Psoas muscle (tissue), 8 donors: ENCODE data around the gene LEFTY1. TPM values are rescaled to one million over a fixed set of nuclear protein-coding genes. Genes with fewer than 3 reads are reported as not detected.
A peak's percentile ranks its signal among the peaks of the same experiment; 100 is the strongest.

Source experiments
- ATAC-seq, 4 donors: fragments of 200-7000 bp; cut with Tn5 transposase; one replicate each; pipeline ENCODE4 v1.9.1; 2020; ENCODE audit warnings: moderate library complexity in 3 of 4, mild to moderate bottlenecking in 2 of 4
- DNase-seq, 2 donors: peaks; one replicate each; pipeline ENCODE4 v3.0.0-alpha.2; 2020
- H3K27ac ChIP-seq: fragments of 200-600 bp; one replicate; pipeline ENCODE4 v1.8.0; 2022
- H3K27me3 ChIP-seq, 3 donors: fragments of 200-600 bp in 1 of 3; one replicate each; pipeline versions ENCODE4 v1.6.1 to v1.8.0; 2013 to 2022; ENCODE audit warnings: low read length in 2 of 3, mild to moderate bottlenecking in 2 of 3, moderate library complexity in 1 of 3; ENCODE audit not compliant: insufficient read depth in 3 of 3
- H3K36me3 ChIP-seq, 2 donors: fragments of 200-600 bp in 1 of 2; one replicate each; pipeline versions ENCODE4 v1.6.1 to v1.8.0; 2013 to 2022; ENCODE audit warnings: low read depth in 1 of 2, mild to moderate bottlenecking in 1 of 2, moderate library complexity in 1 of 2; ENCODE audit not compliant: insufficient read depth in 1 of 2
- H3K4me1 ChIP-seq: fragments of 200-600 bp; one replicate; pipeline ENCODE4 v1.8.0; 2022
- H3K4me3 ChIP-seq: fragments of 200-600 bp; one replicate; pipeline ENCODE4 v1.8.0; 2022; ENCODE audit warnings: mild to moderate bottlenecking
- H3K9me3 ChIP-seq: fragments of 200-600 bp; one replicate; pipeline ENCODE4 v1.8.0; 2022
- WGBS, 3 donors: extraction: QIAGEN DNeasy Blood & Tissue Kit; methylation state at CpG; one replicate each; pipeline versions ENCODE4 v1.1.6 to v1.1.7; 2013; 5-methylcytosine and 5-hydroxymethylcytosine counted together
- intact Hi-C, 2 donors: fragments of 100-400 bp; cut with DNase I; formaldehyde crosslinking; loops; one replicate each; pipeline versions ENCODE4 v1.11.0 to v1.14.2; 2022
- polyA plus RNA-seq, 3 donors: library from polyadenylated mRNA; stranded (reverse); fragments of 200-250 nt; gene quantifications; one replicate each; pipeline ENCODE4 v1.2.3, GENCODE V29; 2013
- total RNA-seq, 4 donors: library from RNA; stranded (reverse); fragmentation: NEBNext Ultra II Directional in 2 of 4; extraction: Animal tissue kit (Norgen Biotek cat#: 25700) in 2 of 4; gene quantifications; one replicate each; pipeline versions ENCODE4 v1.2.1 to v1.2.4, GENCODE V29; 2021 to 2023
- TF ChIP-seq, protein P1 (sequence below): fragments of 200-600 bp; IDR thresholded peaks from one replicate; pipeline ENCODE4 v1.8.0; 2022; ENCODE audit warnings: antibody characterized with exemption
- donor health status: healthy with polysubstance abuse.
- donor health status: DM: no; HTN: no; CAD: no; lungs with moderate emphysema.
- donor health status: Bipolar disorder and iron deficiency.
- donor health status: healthy.
- donor health status: DM: yes; HTN: yes; CAD: no.
- donor health status: DM: no; HTN: no; CAD: no.
- donor health status: DM: no; HTN: no; CAD: no.
- donor health status: DM: yes; HTN: yes; CAD: no.

Gene LEFTY1
- total and polyA plus RNA-seq, 7 donors, result 0.08 to 0.26 (median 0.13) TPM; not detected in 4

- 79 to 91% (median 80%) methylated on average over 23 of the region's 23 CpGs for WGBS, 3 donors
- no peak overlapping the region for H3K4me3 ChIP-seq
- intact Hi-C loops, result loop anchor here (5.0 kb wide), 1 partner anchor 40 kb away; the partner anchor contains the start of gene TMEM63A (in 2 of the 2)
- no peaks in the 10 kb centered on the region for H3K9me3 ChIP-seq
- peaks cover 5 to 49% of the 10 kb centered on the region in 2 donors for H3K36me3 ChIP-seq
- ATAC-seq, result no peak
- DNase-seq, result no peak
- H3K4me1 ChIP-seq, result peaks cover 14% of the 10 kb centered on the region
- H3K27me3 ChIP-seq, result no peaks in the 10 kb centered on the region
- no peak overlapping the region for H3K27ac ChIP-seq
- TF ChIP-seq, protein P1, sequence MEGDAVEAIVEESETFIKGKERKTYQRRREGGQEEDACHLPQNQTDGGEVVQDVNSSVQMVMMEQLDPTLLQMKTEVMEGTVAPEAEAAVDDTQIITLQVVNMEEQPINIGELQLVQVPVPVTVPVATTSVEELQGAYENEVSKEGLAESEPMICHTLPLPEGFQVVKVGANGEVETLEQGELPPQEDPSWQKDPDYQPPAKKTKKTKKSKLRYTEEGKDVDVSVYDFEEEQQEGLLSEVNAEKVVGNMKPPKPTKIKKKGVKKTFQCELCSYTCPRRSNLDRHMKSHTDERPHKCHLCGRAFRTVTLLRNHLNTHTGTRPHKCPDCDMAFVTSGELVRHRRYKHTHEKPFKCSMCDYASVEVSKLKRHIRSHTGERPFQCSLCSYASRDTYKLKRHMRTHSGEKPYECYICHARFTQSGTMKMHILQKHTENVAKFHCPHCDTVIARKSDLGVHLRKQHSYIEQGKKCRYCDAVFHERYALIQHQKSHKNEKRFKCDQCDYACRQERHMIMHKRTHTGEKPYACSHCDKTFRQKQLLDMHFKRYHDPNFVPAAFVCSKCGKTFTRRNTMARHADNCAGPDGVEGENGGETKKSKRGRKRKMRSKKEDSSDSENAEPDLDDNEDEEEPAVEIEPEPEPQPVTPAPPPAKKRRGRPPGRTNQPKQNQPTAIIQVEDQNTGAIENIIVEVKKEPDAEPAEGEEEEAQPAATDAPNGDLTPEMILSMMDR, result no peak
Measured at GRCh38 chr1:225921734-225922709, 33.1 kb upstream of the LEFTY1 start.

- no peak overlapping the region for H3K27ac ChIP-seq
- H3K4me1 ChIP-seq, result peaks cover 14% of the 10 kb centered on the region
- WGBS, 3 donors, result 34 to 45% (median 40%) methylated on average over 5 of the region's 5 CpGs
- intact Hi-C loops, result loop anchor here (5.0 kb wide), 2 partner anchors 38 to 443 kb away; partner anchors contain the start of gene TMEM63A (in 2 of the 2)
- no peak overlapping the region for H3K4me3 ChIP-seq
- H3K9me3 ChIP-seq, result no peaks in the 10 kb centered on the region
- DNase-seq (peak; percentile 62 to 79), ATAC-seq (no peak)
- peaks cover 5 to 66% of the 10 kb centered on the region in 2 donors for H3K36me3 ChIP-seq
- no peaks in the 10 kb centered on the region for H3K27me3 ChIP-seq
- TF ChIP-seq, protein P1, result no peak
Measured at GRCh38 chr1:225919906-225920305, 31.0 kb upstream of the LEFTY1 start.

DNA sequence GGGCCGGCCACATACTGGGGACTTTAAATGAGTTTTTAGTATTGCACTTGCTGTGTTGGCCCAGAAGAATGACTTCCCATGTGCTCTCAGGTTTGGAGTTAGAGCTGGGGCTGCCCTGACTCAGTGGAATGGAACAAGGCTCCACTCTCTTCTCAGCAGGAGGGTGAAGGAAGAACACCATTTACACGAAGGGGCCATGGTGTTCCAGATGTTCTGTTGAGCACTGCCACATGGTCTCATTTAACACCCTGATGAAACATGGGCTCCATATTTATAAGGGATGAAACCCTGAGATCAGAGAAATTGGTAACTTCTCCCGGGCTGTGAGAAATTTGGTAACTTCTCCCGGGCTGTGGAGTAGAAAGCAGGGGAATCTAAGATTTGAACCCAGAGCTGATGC, 29.3 kb upstream of the LEFTY1 start:
- no peak for DNase-seq
- intact Hi-C loops, result loop anchor here in 1 of 2 donors (5.0 kb wide), 1 partner anchor 441 kb away; no protein-coding TSS in a partner anchor
- 86 to 89% (median 88%) methylated on average over 4 of the region's 4 CpGs for WGBS, 3 donors
- Histone ChIP-seq H3K27me3 (no peaks in the 10 kb centered on the region), H3K4me3 (no peak overlapping the region), H3K4me1 (peaks cover 12% of the 10 kb centered on the region), H3K9me3 (no peaks in the 10 kb centered on the region), H3K36me3 (peaks cover 5 to 79% of the 10 kb centered on the region in 2 donors), H3K27ac (no peak overlapping the region)
- ATAC-seq, result no peak
- TF ChIP-seq, protein P1, result no peak

- Histone ChIP-seq H3K27me3 (no peaks in the 10 kb centered on the region), H3K9me3 (no peaks in the 10 kb centered on the region), H3K36me3 (peaks cover 5 to 79% of the 10 kb centered on the region in 2 donors), H3K27ac (no peak overlapping the region), H3K4me3 (no peak overlapping the region), H3K4me1 (peaks cover 6% of the 10 kb centered on the region)
- WGBS, 3 donors, result 89 to 93% (median 90%) methylated on average over 5 of the region's 5 CpGs
- ATAC-seq (no peak), DNase-seq (no peak)
- TF ChIP-seq, protein P1, result no peak
- intact Hi-C loops, result loop anchor here in 1 of 2 donors (5.0 kb wide), 1 partner anchor 440 kb away; no protein-coding TSS in a partner anchor
Measured at GRCh38 chr1:225917536-225917935, 28.6 kb upstream of the LEFTY1 start.
